ENCODE data around the gene GIMAP5.

Gene GIMAP5

DNA sequence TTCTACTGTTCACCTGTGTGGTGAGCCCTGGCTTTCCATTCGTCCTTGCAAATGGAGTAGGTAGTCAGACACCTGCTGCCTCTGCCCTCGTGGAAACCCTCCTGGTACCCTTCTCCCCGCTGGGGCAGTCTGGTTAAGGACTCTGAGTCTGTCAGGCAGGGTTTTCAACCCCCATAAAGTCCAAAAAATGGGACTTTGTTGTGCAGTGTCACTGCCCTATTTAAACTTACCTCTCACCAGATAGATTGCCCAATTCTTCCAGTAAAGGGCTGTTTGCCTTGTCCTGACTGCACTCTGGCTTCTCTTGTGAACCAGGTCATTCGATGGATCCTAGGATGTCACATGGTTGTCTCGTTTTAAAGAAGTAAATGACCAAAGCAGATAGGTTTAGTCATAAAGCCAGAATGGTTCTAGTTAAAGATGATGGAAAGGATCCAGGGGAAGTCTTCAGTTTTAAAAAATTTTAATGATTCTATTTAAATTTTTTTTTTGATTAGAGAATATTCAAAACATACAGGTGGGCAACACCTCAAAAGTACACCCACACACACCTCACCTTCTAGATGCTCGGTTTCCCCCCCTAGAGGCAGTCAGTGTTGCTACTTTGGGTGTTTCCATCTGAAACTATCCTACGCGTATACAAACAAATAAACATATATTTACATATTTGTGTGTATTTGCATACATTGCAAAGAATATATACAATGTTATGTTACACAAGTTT is 41.0 kb downstream of the GIMAP5 start:
- no peak for ATAC-seq

GRCh38 chr7:150778738-150779301 is 41.6 kb downstream of the GIMAP5 start:
- ATAC-seq: peak in 1 of 2 donors; percentile 62

GRCh38 chr7:150780292-150780691 is 43.1 kb downstream of the GIMAP5 start:
- no peak for ATAC-seq

GRCh38 chr7:150781103-150781502 is 43.9 kb downstream of the GIMAP5 start:
- no peak for ATAC-seq

GRCh38 chr7:150781961-150782360 is 44.7 kb downstream of the GIMAP5 start:
- no peak for ATAC-seq

DNA sequence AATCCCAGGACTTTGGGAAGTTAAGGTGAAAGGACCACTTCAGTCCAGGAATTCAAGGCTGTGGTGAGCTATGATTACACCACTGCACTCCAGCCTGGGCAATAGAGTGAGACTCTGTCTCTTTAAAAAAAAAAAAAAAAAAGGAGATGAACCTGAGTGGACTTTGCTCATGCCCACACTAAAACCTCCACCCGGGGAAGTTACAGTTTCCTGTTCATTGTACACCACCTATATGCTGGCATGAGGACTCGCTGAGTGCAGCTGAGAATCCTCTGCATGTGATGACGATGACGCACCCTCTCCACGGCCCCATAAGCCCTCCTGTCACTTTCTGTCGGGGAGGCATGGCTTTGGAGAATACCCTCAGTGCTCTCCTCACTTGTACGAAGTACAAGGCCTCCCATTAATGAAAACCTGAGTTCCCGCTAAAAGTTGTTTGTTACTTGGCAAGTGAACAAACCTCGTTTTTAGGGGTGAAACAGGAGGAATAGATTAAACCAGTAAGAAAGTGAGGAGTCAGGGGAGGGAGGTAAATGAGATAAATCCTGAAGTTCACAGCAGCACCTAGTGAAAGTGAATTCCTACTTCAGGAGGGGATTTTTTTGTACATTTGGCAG is 47.0 kb downstream of the GIMAP5 start:
- ATAC-seq: no peak

GRCh38 chr7:150784954-150785353 is 47.7 kb downstream of the GIMAP5 start:
- ATAC-seq: no peak

GRCh38 chr7:150787321-150788281 is 50.4 kb downstream of the GIMAP5 start:
- no peak for ATAC-seq

DNA sequence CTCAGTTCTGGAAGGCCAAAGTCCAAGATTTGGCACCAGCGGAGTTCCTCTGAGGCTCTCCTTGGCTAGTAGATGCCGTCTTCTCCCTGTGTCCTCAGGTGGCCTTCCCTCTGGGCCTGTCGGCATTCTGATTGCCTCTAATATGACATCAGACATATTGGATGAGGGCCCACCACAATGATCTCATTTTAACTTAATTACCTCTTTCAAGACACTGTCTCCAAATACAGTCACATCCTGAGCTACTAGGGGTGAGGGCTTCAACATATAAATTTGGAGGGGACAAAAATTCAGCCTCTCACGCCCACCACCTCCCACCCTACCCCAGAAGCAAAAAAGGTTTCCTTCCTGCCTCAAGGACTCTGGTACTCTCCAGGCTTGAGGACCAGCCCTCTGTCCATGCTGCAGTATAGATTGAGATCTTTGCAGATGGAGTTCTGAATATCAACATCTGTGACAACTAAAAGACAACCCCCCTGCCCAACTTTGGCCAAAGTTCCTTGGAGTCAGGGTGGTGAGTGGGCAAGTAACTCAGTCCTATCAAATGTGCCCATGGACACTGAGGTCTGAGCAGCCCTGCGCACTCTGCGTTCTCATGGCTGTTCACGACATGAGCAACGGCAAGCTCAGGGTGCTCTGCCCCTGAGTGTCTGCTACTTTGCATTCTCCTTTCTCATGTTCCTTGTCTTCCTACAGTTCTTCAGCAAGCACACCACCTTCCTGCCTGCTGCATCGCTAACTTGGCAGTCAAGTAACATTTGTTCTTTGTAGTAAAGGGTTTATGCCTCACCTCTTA is 51.5 kb downstream of the GIMAP5 start:
- ATAC-seq: no peak

DNA sequence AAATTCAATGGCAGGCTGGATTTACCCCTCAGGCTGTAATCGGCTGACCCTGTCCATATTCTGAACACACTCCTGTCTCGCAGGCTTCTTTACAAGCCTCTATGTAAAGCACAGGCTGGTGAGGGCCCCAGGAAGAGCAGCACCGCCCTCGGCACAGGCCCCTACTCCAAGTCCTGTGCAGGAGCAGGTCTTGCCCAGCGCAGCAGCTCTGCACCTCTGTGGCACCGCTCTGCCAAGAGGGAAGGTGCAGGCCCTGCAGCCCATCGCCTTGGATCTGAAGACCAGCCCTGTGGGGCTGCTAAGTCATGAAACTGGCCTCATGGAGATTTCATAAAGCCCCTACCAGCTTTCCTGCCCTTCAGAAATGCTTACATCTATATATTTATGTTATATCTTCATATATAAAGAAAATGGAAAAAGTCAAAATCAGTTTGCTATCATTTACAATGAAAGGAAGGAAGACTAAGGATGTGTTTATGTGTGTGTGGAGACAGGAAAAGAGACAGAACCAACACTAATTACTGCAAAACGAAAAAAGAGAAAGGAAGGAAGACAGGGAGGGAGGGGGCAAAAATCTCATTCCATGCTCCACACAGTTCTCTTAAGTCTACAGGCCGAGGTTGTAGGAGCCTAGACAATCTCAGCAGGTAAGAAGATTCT is 53.3 kb downstream of the GIMAP5 start:
- no peak for ATAC-seq

DNA sequence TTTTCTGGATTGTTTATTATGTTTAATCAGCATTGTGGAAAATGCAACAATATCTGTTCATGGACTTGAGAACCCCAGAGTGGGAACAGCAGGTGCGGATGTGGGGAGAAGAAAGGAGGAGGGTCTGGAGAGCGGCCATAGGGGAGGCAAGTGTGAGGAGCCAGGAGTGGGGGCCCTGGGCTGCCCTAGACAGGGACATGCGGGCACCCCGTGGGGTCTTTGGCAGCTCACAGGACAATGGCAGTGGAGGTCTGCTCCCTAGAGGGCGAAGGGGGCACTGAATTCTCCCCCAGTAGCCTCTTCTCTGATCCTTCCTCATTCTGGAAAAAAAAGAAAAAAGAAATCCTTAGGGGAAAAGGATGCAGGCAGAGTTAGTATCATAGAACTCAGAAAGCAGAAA is 54.1 kb downstream of the GIMAP5 start:
- no peak for ATAC-seq

DNA sequence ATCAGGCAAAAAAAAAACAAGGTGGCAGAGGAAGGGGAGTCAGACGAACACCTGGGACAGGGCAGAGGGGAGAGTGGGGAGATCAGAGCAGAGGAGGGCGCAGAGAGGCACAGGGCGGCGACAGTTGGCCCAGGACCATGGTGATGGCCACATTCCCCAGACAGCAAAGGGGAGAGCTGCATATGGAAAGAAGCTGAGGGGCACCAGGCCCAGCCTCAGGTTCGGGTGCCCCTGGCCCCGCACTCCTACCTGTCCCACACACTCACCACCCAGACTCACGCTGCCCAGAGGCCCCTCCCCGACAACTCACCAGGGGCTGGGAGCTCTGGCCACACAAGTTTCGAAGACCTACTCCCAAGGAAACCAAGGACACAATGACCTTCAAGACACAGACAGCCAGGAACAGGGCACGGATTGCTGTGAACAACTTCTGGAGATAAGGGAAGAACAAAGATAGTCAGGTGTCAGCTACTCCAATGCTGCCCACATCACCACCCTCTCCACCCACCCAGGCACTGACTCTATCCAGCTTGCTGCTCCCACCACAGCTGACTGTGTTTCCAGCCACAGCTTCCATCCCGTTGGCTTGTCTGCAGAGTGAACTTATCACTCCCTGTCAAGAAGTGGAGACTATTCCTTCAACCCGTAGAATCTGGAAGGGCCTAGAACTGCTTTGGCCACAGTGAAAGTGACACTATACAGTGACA is 54.7 kb downstream of the GIMAP5 start:
- no peak for ATAC-seq
